Occipital lobe (tissue), 2 donors: ENCODE measurements around the gene DBH. TPM values are rescaled to one million over a fixed set of nuclear protein-coding genes. Genes with fewer than 3 reads are reported as not detected.

Experiments used
- DNase-seq: peaks from one replicate; lab custom pipeline; 2025; lab: John Stamatoyannopoulos, UW
- total RNA-seq: library from RNA; depleted of rRNA; stranded (reverse); fragments of >200 nt; gene quantifications from one replicate; pipeline ENCODE4 v1.2.3, GENCODE V29; 2014

The DBH gene
- total RNA-seq, 1 donor from 2014 or later: not detected

- no peak for DNase-seq
Measured at GRCh38 chr9:133696071-133696472, 59.9 kb downstream of the DBH start.

- no peak for DNase-seq
Measured at GRCh38 chr9:133699546-133699945, 63.4 kb downstream of the DBH start.

- DNase-seq: no peak
Measured at GRCh38 chr9:133700819-133701320, 64.7 kb downstream of the DBH start.

GRCh38 chr9:133701321-133701980 is 65.3 kb downstream of the DBH start:
- peak; percentile 95 for DNase-seq

GRCh38 chr9:133701981-133702797 is 66.0 kb downstream of the DBH start:
- DNase-seq: no peak

- DNase-seq: no peak
Measured at GRCh38 chr9:133702798-133703590, 66.8 kb downstream of the DBH start.

GRCh38 chr9:133703591-133704399 is 67.6 kb downstream of the DBH start:
- no peak for DNase-seq

- DNase-seq: no peak
Measured at GRCh38 chr9:133704711-133705181, 68.6 kb downstream of the DBH start.

- no peak for DNase-seq
Measured at GRCh38 chr9:133705576-133705975, 69.4 kb downstream of the DBH start.

GRCh38 chr9:133706307-133707050 is 70.3 kb downstream of the DBH start:
- DNase-seq: no peak

GRCh38 chr9:133707065-133707762 is 71.1 kb downstream of the DBH start:
- DNase-seq: no peak

GRCh38 chr9:133707763-133708245 is 71.6 kb downstream of the DBH start:
- DNase-seq: no peak

GRCh38 chr9:133708246-133709014 is 72.3 kb downstream of the DBH start:
- no peak for DNase-seq

Other genes with a start within 250 kb of the DBH start
- gene REXO4, start 218.4 kb upstream of the DBH start, total RNA-seq: 15.1 TPM
- 2.2 TPM for gene ADAMTS13, start 214.0 kb upstream of the DBH start, total RNA-seq
- gene CACFD1, start 176.4 kb upstream of the DBH start, total RNA-seq: 19.0 TPM
- 17.2 TPM for gene SLC2A6, start 157.3 kb upstream of the DBH start, total RNA-seq
- not detected for gene MYMK, start 111.4 kb upstream of the DBH start, total RNA-seq
- gene ADAMTSL2, start 101.7 kb upstream of the DBH start, total RNA-seq: 3.3 TPM
- 16.5 TPM for gene FAM163B, start 27.0 kb upstream of the DBH start, total RNA-seq
- 2.5 TPM for gene SARDH, start 102.0 kb downstream of the DBH start, total RNA-seq